H1 (cell line): Measurements from ENCODE around the gene ENPP1. TPM values are rescaled to one million over a fixed set of nuclear protein-coding genes. Genes with fewer than 3 reads are reported as not detected.

ENCODE experiments used
- CTCF ChIA-PET: fragments of 300-600 bp; sonication (Branson Sonifier 250); formaldehyde crosslinking; loops from one replicate; lab custom pipeline; 2021; ENCODE audit not compliant: partially characterized antibody; lab: Charles Lee
- POLR2A ChIA-PET: fragments of 300-600 bp; sonication (Branson Sonifier 250); formaldehyde crosslinking; loops from one replicate; lab custom pipeline; 2021; ENCODE audit warnings: inconsistent platforms; ENCODE audit not compliant: partially characterized antibody; lab: Charles Lee
- DNase-seq, 2 experiments: peaks; one replicate each; pipeline versions ENCODE4 v3.0.0 to v3.0.0-alpha.2; 2010 to 2022; ENCODE audit warnings: low spot score in 2 of 2, low read depth in 1 of 2, mixed read lengths in 1 of 2
- FAIRE-seq: peaks from 2 replicates; lab custom pipeline; 2011; peaks lifted over from hg19 to GRCh38; lab: Jason Lieb, UNC
- H2AFZ ChIP-seq: 2 replicates; pipeline ENCODE4 v1.8.1; 2012; ENCODE audit warnings: low read length, inconsistent platforms
- H2AK5ac ChIP-seq: 2 replicates; pipeline ENCODE4 v1.6.1; 2013; ENCODE audit warnings: low read depth, low read length
- H2BK120ac ChIP-seq: replicated peaks from 2 replicates; pipeline ENCODE3; 2013; ENCODE audit warnings: low read depth, low read length, inconsistent platforms
- H2BK12ac ChIP-seq: 2 replicates; pipeline ENCODE4 v1.6.1; 2013; ENCODE audit warnings: low read depth, low read length
- H2BK15ac ChIP-seq: 2 replicates; pipeline ENCODE4 v1.6.1; 2013; ENCODE audit warnings: low read length
- H2BK20ac ChIP-seq: 2 replicates; pipeline ENCODE4 v1.6.1; 2013; ENCODE audit warnings: low read length
- H2BK5ac ChIP-seq: 2 replicates; pipeline ENCODE4 v1.6.1; 2013; ENCODE audit warnings: low read depth, low read length
- H3K14ac ChIP-seq: 2 replicates; pipeline ENCODE4 v1.6.1; 2013; ENCODE audit warnings: inconsistent platforms; ENCODE audit not compliant: insufficient read length
- H3K18ac ChIP-seq: 2 replicates; pipeline ENCODE4 v1.6.1; 2013; ENCODE audit warnings: low read length; ENCODE audit errors: extremely low read depth
- H3K23ac ChIP-seq: 2 replicates; pipeline ENCODE4 v1.6.1; 2013; ENCODE audit warnings: inconsistent platforms; ENCODE audit not compliant: insufficient read length
- H3K23me2 ChIP-seq: 2 replicates; pipeline ENCODE4 v1.6.1; 2013; ENCODE audit warnings: low read depth, low read length
- H3K27ac ChIP-seq: 2 replicates; pipeline ENCODE4 v1.6.1; 2011; ENCODE audit warnings: low read depth, low read length, inconsistent platforms
- H3K27me3 ChIP-seq, 4 experiments: replicated peaks in 1 of 4; 1 replicate in 1 of 4; 2 replicates in 3 of 4; pipeline versions ENCODE4 v1.6.1 to v1.8.1; 2011 to 2013; ENCODE audit warnings: low read length in 3 of 4, mild to moderate bottlenecking in 3 of 4, inconsistent platforms in 2 of 4, mixed read lengths in 2 of 4, moderate library complexity in 1 of 4; ENCODE audit not compliant: control insufficient read depth in 3 of 4, insufficient read depth in 3 of 4; ENCODE audit errors: extremely low read depth in 1 of 4
- H3K36me3 ChIP-seq, 4 experiments: 2 replicates each; pipeline versions ENCODE4 v1.6.1 to v1.8.1; 2011 to 2013; ENCODE audit warnings: mild to moderate bottlenecking in 4 of 4, low read length in 3 of 4, moderate library complexity in 2 of 4, control low read depth in 1 of 4, inconsistent platforms in 1 of 4; ENCODE audit not compliant: insufficient read depth in 4 of 4, control insufficient read depth in 2 of 4
- H3K4ac ChIP-seq: replicated peaks from 2 replicates; pipeline ENCODE3; 2013; ENCODE audit warnings: low read length, low read depth, mixed read lengths, inconsistent platforms; ENCODE audit not compliant: insufficient read length
- H3K4me1 ChIP-seq, 4 experiments: replicated peaks in 1 of 4; 1 replicate in 1 of 4; 2 replicates in 3 of 4; pipeline versions ENCODE4 v1.6.1 to v1.8.1; 2011 to 2013; ENCODE audit warnings: low read length in 3 of 4, inconsistent platforms in 2 of 4, mixed read lengths in 1 of 4; ENCODE audit not compliant: insufficient read depth in 4 of 4, control insufficient read depth in 3 of 4
- H3K4me2 ChIP-seq, 2 experiments: 2 replicates each; pipeline versions ENCODE4 v1.6.1 to v1.8.1; 2011 to 2013; ENCODE audit warnings: low read depth in 2 of 2, low read length in 2 of 2, control low read depth in 1 of 2, inconsistent platforms in 1 of 2, mild to moderate bottlenecking in 1 of 2; ENCODE audit not compliant: insufficient read depth in 1 of 2
- H3K4me3 ChIP-seq, 4 experiments: fragments of 200-600, 300-600 bp in 1 of 4; sonication (generic), shearing (Covaris generic), sonication (Bioruptor Twin) in 1 of 4; 2 replicates each; pipeline versions ENCODE4 v1.5.1 to v1.8.1; 2011 to 2016; ENCODE audit warnings: low read length in 4 of 4, low read depth in 3 of 4, control low read depth in 2 of 4, inconsistent platforms in 2 of 4, mild to moderate bottlenecking in 2 of 4, mixed read lengths in 1 of 4, moderate library complexity in 1 of 4; ENCODE audit not compliant: insufficient read depth in 2 of 4; ENCODE audit errors: extremely low read depth in 1 of 4
- H3K56ac ChIP-seq: replicated peaks from 2 replicates; pipeline ENCODE3; 2013; ENCODE audit warnings: low read depth, mild to moderate bottlenecking, mixed read lengths, low read length, inconsistent platforms; ENCODE audit not compliant: insufficient read length
- H3K79me1 ChIP-seq: 2 replicates; pipeline ENCODE4 v1.6.1; 2013; ENCODE audit warnings: low read depth, low read length, control low read depth
- H3K79me2 ChIP-seq, 2 experiments: 2 replicates each; pipeline versions ENCODE4 v1.6.1 to v1.8.1; 2012 to 2013; ENCODE audit warnings: low read length in 2 of 2, mild to moderate bottlenecking in 2 of 2, inconsistent platforms in 1 of 2; ENCODE audit not compliant: insufficient read depth in 2 of 2, control insufficient read depth in 1 of 2
- H3K9ac ChIP-seq, 4 experiments: replicated peaks in 1 of 4; 1 replicate in 1 of 4; 2 replicates in 3 of 4; pipeline versions ENCODE4 v1.6.1 to v1.8.1; 2011 to 2013; ENCODE audit warnings: low read depth in 3 of 4, low read length in 3 of 4, control low read depth in 2 of 4, mild to moderate bottlenecking in 2 of 4, moderate library complexity in 2 of 4, inconsistent platforms in 1 of 4; ENCODE audit errors: extremely low read depth in 1 of 4
- H3K9me3 ChIP-seq, 2 experiments: 2 replicates each; pipeline versions ENCODE4 v1.6.1 to v1.8.1; 2012 to 2013; ENCODE audit warnings: mild to moderate bottlenecking in 2 of 2, moderate library complexity in 2 of 2, control low read depth in 1 of 2, inconsistent platforms in 1 of 2, low read depth in 1 of 2, low read length in 1 of 2, mixed read lengths in 1 of 2; ENCODE audit not compliant: insufficient read depth in 2 of 2
- H4K20me1 ChIP-seq, 2 experiments: replicated peaks in 1 of 2; 2 replicates each; pipeline versions ENCODE3 to v1.8.1; 2011 to 2013; ENCODE audit warnings: inconsistent platforms in 2 of 2, low read length in 2 of 2, mild to moderate bottlenecking in 1 of 2; ENCODE audit not compliant: insufficient read depth in 2 of 2, control insufficient read depth in 1 of 2
- H4K5ac ChIP-seq: 2 replicates; pipeline ENCODE4 v1.6.1; 2013; ENCODE audit warnings: low read length, low read depth, mixed read lengths, inconsistent platforms; ENCODE audit not compliant: insufficient read length
- H4K8ac ChIP-seq: 2 replicates; pipeline ENCODE4 v1.8.0; 2013; ENCODE audit warnings: mild to moderate bottlenecking, moderate library complexity, low read length, inconsistent platforms; ENCODE audit not compliant: insufficient read depth; ENCODE audit errors: extremely low read depth
- H4K91ac ChIP-seq: replicated peaks from 2 replicates; pipeline ENCODE3; 2013; ENCODE audit warnings: low read length, mixed read lengths, inconsistent platforms; ENCODE audit not compliant: insufficient read length
- BCL11A ChIP-seq, 2 experiments: IDR thresholded peaks; one replicate each; pipeline ENCODE4 v1.6.1; 2011; ENCODE audit warnings: low read depth in 2 of 2, low read length in 2 of 2, mild to moderate bottlenecking in 2 of 2
- CHD2 ChIP-seq: IDR thresholded peaks from 2 replicates; pipeline ENCODE4 v1.6.1; 2012; ENCODE audit warnings: low read length, improper control_type of control experiment
- EGR1 ChIP-seq: IDR thresholded peaks from 2 replicates; pipeline ENCODE4 v1.6.1; 2011; ENCODE audit warnings: low read depth, low read length, borderline replicate concordance
- EP300 ChIP-seq, 2 experiments: IDR thresholded peaks; 1 replicate in 1 of 2; 2 replicates in 1 of 2; pipeline ENCODE4 v1.6.1; 2011 to 2012; ENCODE audit warnings: low read depth in 2 of 2, low read length in 2 of 2, mild to moderate bottlenecking in 2 of 2, borderline replicate concordance in 1 of 2, inconsistent platforms in 1 of 2, moderate library complexity in 1 of 2
- KDM1A ChIP-seq: fragments of 200-600, 300-600 bp; sonication (generic); IDR thresholded peaks from 2 replicates; pipeline ENCODE4 v1.7.1; 2016; ENCODE audit warnings: mild to moderate bottlenecking, low read length, borderline replicate concordance
- KDM5A ChIP-seq: fragments of 200-600 bp; IDR thresholded peaks from 2 replicates; pipeline ENCODE4 v1.7.1; 2012; ENCODE audit warnings: mild to moderate bottlenecking, low read length, inconsistent platforms, mixed read lengths
- NANOG ChIP-seq: IDR thresholded peaks from 2 replicates; pipeline ENCODE4 v1.6.1; 2011; ENCODE audit warnings: low read length, low read depth, mild to moderate bottlenecking, inconsistent platforms; ENCODE audit not compliant: insufficient read depth, poor library complexity, severe bottlenecking
- PHF8 ChIP-seq: fragments of 200-600 bp; sonication (generic); conservative IDR thresholded peaks from 2 replicates; pipeline ENCODE4 v1.7.1; 2012; ENCODE audit warnings: low read depth, mild to moderate bottlenecking, inconsistent platforms, low read length, moderate library complexity
- POLR2A ChIP-seq, 2 experiments: IDR thresholded peaks; 1 replicate in 1 of 2; 2 replicates in 1 of 2; pipeline ENCODE4 v1.6.1; 2011; ENCODE audit warnings: low read depth in 2 of 2, low read length in 2 of 2, mild to moderate bottlenecking in 2 of 2; ENCODE audit errors: control extremely low read depth in 1 of 2
- RAD21 ChIP-seq, 2 experiments: IDR thresholded peaks in 1 of 2; conservative IDR thresholded peaks in 1 of 2; 2 replicates each; pipeline ENCODE4 v1.6.1; 2011; ENCODE audit warnings: low read depth in 2 of 2, low read length in 2 of 2, improper control_type of control experiment in 1 of 2, inconsistent platforms in 1 of 2, mild to moderate bottlenecking in 1 of 2, moderate library complexity in 1 of 2
- RFX5 ChIP-seq: IDR thresholded peaks from 2 replicates; pipeline ENCODE4 v1.6.1; 2011; ENCODE audit warnings: low read depth, low read length, improper control_type of control experiment, borderline replicate concordance
- SIX5 ChIP-seq: IDR thresholded peaks from 2 replicates; pipeline ENCODE4 v1.6.1; 2011; ENCODE audit warnings: mild to moderate bottlenecking, low read depth, low read length
- TAF7 ChIP-seq: optimal IDR thresholded peaks from 2 replicates; pipeline ENCODE3; 2011; ENCODE audit warnings: low read depth, mild to moderate bottlenecking, inconsistent platforms, low read length, moderate library complexity, borderline replicate concordance
- TEAD4 ChIP-seq: IDR thresholded peaks from 2 replicates; pipeline ENCODE4 v1.6.1; 2012; ENCODE audit warnings: low read depth, low read length, inconsistent platforms, mixed read lengths
- polyA plus RNA-seq, 7 experiments: library from polyadenylated mRNA; depleted of rRNA in 3 of 7; stranded (reverse) in 5 of 7; unstranded in 2 of 7; fragments of >200 nt in 5 of 7; fragments of 200-250 nt in 2 of 7; gene quantifications; 1 replicate in 5 of 7; 2 replicates in 1 of 7; 4 replicates in 1 of 7; pipeline versions ENCODE4 v1.2.1 to v1.2.3, GENCODE V29; 2011 to 2013; ENCODE audit warnings: missing spikeins in 2 of 7, mixed read lengths in 2 of 7
- total RNA-seq: library from RNA; stranded (reverse); fragmentation: NEBNext Ultra II Directional; extraction: Animal tissue kit (Norgen Biotek cat#: 25700); gene quantifications from 2 replicates; pipeline ENCODE4 v1.2.1, GENCODE V29; 2021

Gene ENPP1
- total and polyA plus RNA-seq, 2 of the 8 experiments (the other 6 are each of a cell fraction or from before 2014, with no cell fraction given): 10.1 to 39.1 TPM

GRCh38 chr6:131787079-131787478, 20.7 kb upstream of the ENPP1 start:
- TF ChIP-seq TEAD4 (no peak), NANOG (no peak), EGR1 (no peak), CHD2 (no peak), KDM5A (no peak), BCL11A (IDR thresholded peaks at IDR 0.05; ENCODE audit: low read depth in 2 of 2, low read length in 2 of 2) (no peak), EP300 (IDR thresholded peaks at IDR 0.05; ENCODE audit: borderline replicate concordance in 1 of 2, low read depth in 2 of 2, low read length in 2 of 2) (no peak), POLR2A (IDR thresholded peaks at IDR 0.05; ENCODE audit: control extremely low read depth in 1 of 2, low read depth in 2 of 2, low read length in 2 of 2) (no peak), RAD21 (IDR thresholded peaks at IDR 0.05 in 1 of 2, conservative IDR thresholded peaks at IDR 0.05 in 1 of 2; ENCODE audit: low read depth in 2 of 2, low read length in 2 of 2) (no peak), TAF7 (no peak), RFX5 (no peak), KDM1A (no peak), SIX5 (no peak), PHF8 (no peak)
- TF ChIP-seq, all 59 proteins: peak for 0
- Histone ChIP-seq H3K79me2 (no peaks in the 10 kb centered on the region), H3K14ac (no peak overlapping the region), H3K27ac (no peak overlapping the region), H3K9me3 (no peaks in the 10 kb centered on the region), H2BK5ac (no peak overlapping the region), H3K56ac (no peak overlapping the region), H4K91ac (no peak overlapping the region), H4K20me1 (no peaks in the 10 kb centered on the region), H3K23me2 (no peaks in the 10 kb centered on the region), H2BK20ac (no peak overlapping the region), H3K9ac (no peak overlapping the region), H2AFZ (no peak overlapping the region), H3K36me3 (no peaks in the 10 kb centered on the region), H3K18ac (no peak overlapping the region), H2BK12ac (no peak overlapping the region), H2BK15ac (no peak overlapping the region), H3K79me1 (no peaks in the 10 kb centered on the region), H3K4ac (no peak overlapping the region), H2BK120ac (no peak overlapping the region), H4K8ac (no peak overlapping the region), H4K5ac (no peak overlapping the region), H3K4me3 (no peak overlapping the region), H2AK5ac (no peak overlapping the region), H3K4me1 (peaks cover 0 to 3% (median under 1%) of the 10 kb centered on the region in 4 experiments; a peak in 1 of 7 replicates), H3K27me3 (no peaks in the 10 kb centered on the region), H3K23ac (no peak overlapping the region), H3K4me2 (no peak overlapping the region)
- POLR2A ChIA-PET: no interaction called here
- CTCF ChIA-PET: interaction anchor here (1.2 kb wide), 1 partner anchor 92 kb away, joined by 6 read pairs; no protein-coding TSS in a partner anchor
- no peak for FAIRE-seq
- no peak for DNase-seq
